Endothelial cell of umbilical vein (primary cell): Measurements from ENCODE around the gene LIPM. TPM values are rescaled to one million over a fixed set of nuclear protein-coding genes. Genes with fewer than 3 reads are reported as not detected.

Experiments used
- BruUV-seq: library from RNA; stranded (reverse); fragments of 400-500 nt; replicated peaks from 2 replicates; lab custom pipeline; 2021; lab: Mats Ljungman, UMichigan
- CTCF ChIA-PET: fragments of 300-600, 350-600 bp; sonication (Branson Sonifier 250); formaldehyde crosslinking; loops from one replicate; lab custom pipeline; 2021; ENCODE audit warnings: antibody characterized with exemption, inconsistent platforms; lab: Charles Lee
- POLR2A ChIA-PET: fragments of 300-600, 350-600 bp; sonication (Branson Sonifier 250); formaldehyde crosslinking; loops from one replicate; lab custom pipeline; 2021; ENCODE audit warnings: antibody characterized with exemption, inconsistent platforms; lab: Charles Lee
- DNase-seq: peaks from one replicate; pipeline ENCODE4 v3.0.0-alpha.2; 2011; ENCODE audit warnings: low read depth, low spot score
- FAIRE-seq: peaks from 2 replicates; lab custom pipeline; 2011; peaks lifted over from hg19 to GRCh38; lab: Jason Lieb, UNC
- H2AFZ ChIP-seq: 2 replicates; pipeline ENCODE4 v1.6.0; 2012; ENCODE audit warnings: low read depth, low read length, control low read depth, inconsistent platforms
- H3K27ac ChIP-seq: 2 replicates; pipeline ENCODE4 v1.5.1; 2011; ENCODE audit warnings: low read depth, mild to moderate bottlenecking, control low read depth, low read length, moderate library complexity; ENCODE audit not compliant: insufficient read depth
- H3K27me3 ChIP-seq, 2 experiments: 2 replicates each; pipeline versions ENCODE4 v1.6.0 to v1.6.1; 2011; ENCODE audit warnings: low read length in 2 of 2, mixed read lengths in 1 of 2; ENCODE audit not compliant: control insufficient read depth in 2 of 2, insufficient read depth in 2 of 2
- H3K36me3 ChIP-seq, 2 experiments: 2 replicates in 1 of 2; 3 replicates in 1 of 2; pipeline ENCODE4 v1.5.1; 2011; ENCODE audit warnings: low read length in 2 of 2, mild to moderate bottlenecking in 1 of 2, moderate library complexity in 1 of 2; ENCODE audit not compliant: control insufficient read depth in 2 of 2, insufficient read depth in 2 of 2; ENCODE audit errors: extremely low read depth in 1 of 2
- H3K4me1 ChIP-seq: 3 replicates; pipeline ENCODE4 v1.5.1; 2011; ENCODE audit warnings: mild to moderate bottlenecking, low read length; ENCODE audit not compliant: control insufficient read depth, insufficient read depth; ENCODE audit errors: extremely low read depth
- H3K4me2 ChIP-seq: 2 replicates; pipeline ENCODE4 v1.6.1; 2011; ENCODE audit warnings: low read length, control low read depth, mixed read lengths; ENCODE audit not compliant: insufficient read depth
- H3K4me3 ChIP-seq, 3 experiments: fragments of 200-600 bp in 1 of 3; sonication (generic), shearing (Covaris generic) in 1 of 3; replicated peaks in 1 of 3; 2 replicates each; pipeline ENCODE4 v1.5.1; 2011 to 2016; ENCODE audit warnings: control low read depth in 3 of 3, low read length in 3 of 3, mild to moderate bottlenecking in 2 of 3, inconsistent platforms in 1 of 3, low read depth in 1 of 3, moderate library complexity in 1 of 3; ENCODE audit not compliant: insufficient read depth in 1 of 3
- H3K79me2 ChIP-seq: 2 replicates; pipeline ENCODE4 v1.6.0; 2012; ENCODE audit warnings: low read length, inconsistent platforms; ENCODE audit not compliant: control insufficient read depth, insufficient read depth
- H3K9ac ChIP-seq: replicated peaks from 2 replicates; pipeline ENCODE3; 2011; ENCODE audit warnings: low read length, control low read depth; ENCODE audit not compliant: insufficient read depth; ENCODE audit errors: extremely low read depth
- H3K9me1 ChIP-seq: replicated peaks from 3 replicates; pipeline ENCODE4 v1.6.0; 2011; ENCODE audit warnings: mild to moderate bottlenecking, low read length; ENCODE audit not compliant: control insufficient read depth, insufficient read depth; ENCODE audit errors: extremely low read depth
- H3K9me3 ChIP-seq: replicated peaks from 2 replicates; pipeline ENCODE4 v1.5.1; 2012; ENCODE audit warnings: low read length, inconsistent platforms; ENCODE audit not compliant: control insufficient read depth, insufficient read depth
- H4K20me1 ChIP-seq: replicated peaks from 2 replicates; pipeline ENCODE3; 2011; ENCODE audit warnings: mild to moderate bottlenecking, low read length; ENCODE audit not compliant: control insufficient read depth, insufficient read depth; ENCODE audit errors: extremely low read depth
- CTCF ChIP-seq, 2 donors: IDR thresholded peaks; 1 replicate in 1 of 2; 2 replicates in 1 of 2; pipeline ENCODE4 v1.5.1; 2011; ENCODE audit warnings: low read length in 2 of 2, mild to moderate bottlenecking in 2 of 2, moderate library complexity in 2 of 2, control low read depth in 1 of 2, inconsistent platforms in 1 of 2, low read depth in 1 of 2; ENCODE audit not compliant: insufficient read depth in 1 of 2; ENCODE audit errors: extremely low read depth in 1 of 2
- EZH2 ChIP-seq: IDR thresholded peaks from 2 replicates; pipeline ENCODE4 v1.6.1; 2012; ENCODE audit warnings: borderline replicate concordance, low read depth, mild to moderate bottlenecking, moderate library complexity, low read length, inconsistent platforms; ENCODE audit not compliant: severe bottlenecking
- FOS ChIP-seq: IDR thresholded peaks from 2 replicates; pipeline ENCODE4 v1.6.1; 2011; ENCODE audit warnings: mild to moderate bottlenecking, low read length, moderate library complexity, borderline replicate concordance; ENCODE audit not compliant: insufficient read depth
- GATA2 ChIP-seq: IDR thresholded peaks from 2 replicates; pipeline ENCODE4 v1.7.0; 2011; ENCODE audit warnings: low read depth, mild to moderate bottlenecking, moderate library complexity, mixed read lengths, low read length; ENCODE audit not compliant: insufficient read length, insufficient read depth
- JUN ChIP-seq: IDR thresholded peaks from 2 replicates; pipeline ENCODE4 v1.6.1; 2011; ENCODE audit warnings: borderline replicate concordance, low read depth; ENCODE audit not compliant: insufficient read length, insufficient read depth
- MAX ChIP-seq: IDR thresholded peaks from 2 replicates; pipeline ENCODE4 v1.6.1; 2011; ENCODE audit not compliant: insufficient read depth, insufficient read length
- MYC ChIP-seq: IDR thresholded peaks from one replicate; pipeline ENCODE4 v1.6.1; 2011; ENCODE audit warnings: mild to moderate bottlenecking, low read depth, low read length
- POLR2A ChIP-seq: IDR thresholded peaks from 2 replicates; pipeline ENCODE4 v1.6.1; 2012; ENCODE audit warnings: low read depth, mild to moderate bottlenecking, control low read depth, low read length
- POLR2AphosphoS5 ChIP-seq: IDR thresholded peaks from 2 replicates; pipeline ENCODE4 v1.6.1; 2012; ENCODE audit warnings: low read depth, mild to moderate bottlenecking, control low read depth, low read length, moderate library complexity; ENCODE audit not compliant: insufficient read depth
- dilution Hi-C: fragments of 300-500 bp; cut with MboI; formaldehyde crosslinking; loops from one replicate; pipeline ENCODE4 v1.15.0; 2019; ENCODE audit warnings: low sequenced_read_pairs; ENCODE audit not compliant: extremely low pct_ligation_motif_present
- intact Hi-C: fragments of 100-400 bp; cut with micrococcal nuclease; formaldehyde crosslinking; loops from one replicate; pipeline ENCODE4 v1.10.0; 2022
- polyA plus RNA-seq, 4 experiments: library from polyadenylated mRNA; depleted of rRNA in 3 of 4; stranded (reverse) in 3 of 4; unstranded in 1 of 4; fragments of >200 nt; gene quantifications; 2 replicates each; pipeline versions ENCODE4 v1.2.1 to v1.2.3, GENCODE V29; 2011 to 2012; ENCODE audit warnings: missing spikeins in 1 of 4
- total RNA-seq: library from RNA; stranded (reverse); gene quantifications from 2 replicates; pipeline ENCODE4 v1.2.3, GENCODE V29; 2021

LIPM gene
- total and polyA plus RNA-seq, 2 donors (not counting 3 experiments of a cell fraction or from before 2014, with no cell fraction given), result not detected

DNA sequence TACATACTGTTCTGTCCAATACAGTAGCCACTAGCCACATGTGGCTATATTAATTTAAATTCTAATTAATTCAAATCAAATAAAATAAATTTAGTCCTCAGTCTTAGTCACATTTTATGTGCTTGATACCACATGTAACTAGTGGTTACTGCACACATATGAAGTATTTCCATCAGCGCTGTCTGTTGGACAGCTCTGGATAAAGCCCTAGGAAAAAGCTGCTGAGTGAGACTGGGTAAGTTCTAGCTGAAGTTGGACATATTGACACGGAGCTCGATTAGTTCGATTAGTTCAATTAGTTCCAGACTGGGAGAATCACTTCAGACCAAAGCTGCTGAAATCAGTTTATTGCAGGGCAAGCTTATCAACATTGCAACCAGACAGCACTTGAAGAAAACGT is 15.1 kb upstream of the LIPM start:
- Histone ChIP-seq H4K20me1 (no peaks in the 10 kb centered on the region), H3K27me3 (no peaks in the 10 kb centered on the region), H3K9me3 (no peaks in the 10 kb centered on the region), H3K79me2 (no peaks in the 10 kb centered on the region), H3K4me1 (peaks cover 4% of the 10 kb centered on the region), H3K4me2 (no peak overlapping the region), H2AFZ (no peak overlapping the region), H3K36me3 (no peaks in the 10 kb centered on the region), H3K4me3 (no peak overlapping the region), H3K9ac (no peak overlapping the region), H3K9me1 (no peaks in the 10 kb centered on the region), H3K27ac (no peak overlapping the region)
- BruUV-seq, result no TSS peak
- intact Hi-C loops (no loop called here), dilution Hi-C loops (no loop called here)
- ChIA-PET CTCF (interaction anchor here (0.8 to 3.0 kb wide), 6 partner anchors 9 to 222 kb away, joined by 3 to 11 read pairs (median 3); partner anchors contain the start of gene RNLS), POLR2A (no interaction called here)
- DNase-seq, result no peak
- no peak for TF ChIP-seq GATA2
- TF ChIP-seq MYC, result no peak
- no peak for TF ChIP-seq CTCF (IDR thresholded peaks at IDR 0.05; ENCODE audit: extremely low read depth in 1 of 2, insufficient read depth in 1 of 2, low read depth in 1 of 2, low read length in 2 of 2)
- no peak for TF ChIP-seq EZH2
- no peak for TF ChIP-seq FOS
- no peak for TF ChIP-seq JUN
- no peak for TF ChIP-seq MAX
- no peak for TF ChIP-seq POLR2A
- TF ChIP-seq POLR2AphosphoS5, result no peak
- FAIRE-seq, result no peak
